C4-2B (cell line): Measurements from ENCODE around the gene BGLAP.

Experiments
- ZFX ChIP-seq: fragments of 450-650 bp; IDR thresholded peaks from 2 replicates; pipeline ENCODE4 v1.6.1; 2017
- TF ChIP-seq, protein P1 (sequence below): fragments of 450-650 bp; conservative IDR thresholded peaks from 2 replicates; pipeline ENCODE4 v1.5.1; 2017; ENCODE audit warnings: mild to moderate bottlenecking

DNA sequence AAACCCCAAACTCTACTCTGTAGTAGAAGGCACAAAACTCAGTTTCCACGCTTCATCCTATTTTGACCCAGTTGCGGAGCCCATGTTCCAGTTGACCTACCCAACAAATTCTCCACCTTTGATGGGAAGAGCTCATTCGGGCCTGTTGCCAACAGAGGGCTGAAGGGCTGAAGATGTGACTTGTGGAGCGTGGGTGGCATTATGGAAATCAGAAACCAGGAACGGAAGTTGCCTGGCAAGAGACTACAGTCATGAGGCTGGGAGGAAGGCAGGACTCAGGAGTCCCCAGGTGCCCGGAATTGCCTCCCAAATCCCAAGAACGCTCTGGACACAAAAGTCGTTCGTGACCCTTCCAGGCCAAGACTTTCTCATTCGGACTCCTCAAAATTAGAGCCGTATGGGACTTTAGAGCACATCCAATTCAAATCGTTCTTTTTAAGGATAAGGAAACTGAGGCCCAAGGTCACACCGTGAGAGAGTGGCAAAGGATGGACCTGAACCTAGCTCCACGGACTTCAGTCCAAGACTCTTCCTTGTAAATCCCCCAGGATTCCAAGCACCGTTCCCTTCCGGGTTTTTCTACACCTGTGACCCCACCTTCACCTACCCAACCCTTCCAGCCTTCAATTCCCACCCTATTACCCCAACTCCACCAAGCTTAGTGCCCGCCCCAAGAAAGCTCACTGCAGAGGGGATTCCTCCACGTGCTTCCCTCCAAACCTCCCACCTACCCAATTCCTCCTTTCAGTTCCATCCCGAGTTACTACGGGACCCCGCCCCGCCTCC lies 39.9 kb downstream of the BGLAP start:
- TF ChIP-seq, protein P1, sequence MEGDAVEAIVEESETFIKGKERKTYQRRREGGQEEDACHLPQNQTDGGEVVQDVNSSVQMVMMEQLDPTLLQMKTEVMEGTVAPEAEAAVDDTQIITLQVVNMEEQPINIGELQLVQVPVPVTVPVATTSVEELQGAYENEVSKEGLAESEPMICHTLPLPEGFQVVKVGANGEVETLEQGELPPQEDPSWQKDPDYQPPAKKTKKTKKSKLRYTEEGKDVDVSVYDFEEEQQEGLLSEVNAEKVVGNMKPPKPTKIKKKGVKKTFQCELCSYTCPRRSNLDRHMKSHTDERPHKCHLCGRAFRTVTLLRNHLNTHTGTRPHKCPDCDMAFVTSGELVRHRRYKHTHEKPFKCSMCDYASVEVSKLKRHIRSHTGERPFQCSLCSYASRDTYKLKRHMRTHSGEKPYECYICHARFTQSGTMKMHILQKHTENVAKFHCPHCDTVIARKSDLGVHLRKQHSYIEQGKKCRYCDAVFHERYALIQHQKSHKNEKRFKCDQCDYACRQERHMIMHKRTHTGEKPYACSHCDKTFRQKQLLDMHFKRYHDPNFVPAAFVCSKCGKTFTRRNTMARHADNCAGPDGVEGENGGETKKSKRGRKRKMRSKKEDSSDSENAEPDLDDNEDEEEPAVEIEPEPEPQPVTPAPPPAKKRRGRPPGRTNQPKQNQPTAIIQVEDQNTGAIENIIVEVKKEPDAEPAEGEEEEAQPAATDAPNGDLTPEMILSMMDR = no peak
- no peak for TF ChIP-seq ZFX
